KMS-11 (cell line): ENCODE results near the gene ZNF337.

Experiments used
- H2AFZ ChIP-seq: fragments of 200-600 bp; sonication (generic); 2 replicates; pipeline ENCODE4 v1.6.1; 2016; ENCODE audit warnings: antibody characterized with exemption, mixed run types, low read depth
- H3K27ac ChIP-seq: fragments of 200-600 bp; sonication (generic); 2 replicates; pipeline ENCODE4 v1.6.1; 2016; ENCODE audit warnings: mild to moderate bottlenecking, mixed run types
- H3K27me3 ChIP-seq: fragments of 200-600 bp; sonication (generic); 2 replicates; pipeline ENCODE4 v1.6.1; 2017; ENCODE audit warnings: mild to moderate bottlenecking, low read depth, mixed run types, moderate library complexity; ENCODE audit not compliant: insufficient read depth
- H3K36me3 ChIP-seq: fragments of 200-600 bp; sonication (generic); 2 replicates; pipeline ENCODE4 v1.6.1; 2017; ENCODE audit warnings: mild to moderate bottlenecking, mixed run types; ENCODE audit not compliant: insufficient read depth
- H3K4me1 ChIP-seq: fragments of 200-600 bp; sonication (generic); 2 replicates; pipeline ENCODE4 v1.6.1; 2016; ENCODE audit warnings: mild to moderate bottlenecking, low read depth, mixed run types; ENCODE audit not compliant: poor library complexity, severe bottlenecking
- H3K4me2 ChIP-seq: fragments of 200-600 bp; sonication (generic); 2 replicates; pipeline ENCODE4 v1.7.0; 2016; ENCODE audit warnings: mild to moderate bottlenecking, mixed run types
- H3K4me3 ChIP-seq: fragments of 200-600 bp; sonication (generic); IDR thresholded peaks from 2 replicates; pipeline ENCODE4 v1.6.1; 2017; ENCODE audit warnings: low read depth, low read length, mixed read lengths; ENCODE audit not compliant: insufficient read depth
- H3K79me2 ChIP-seq: fragments of 200-600 bp; sonication (generic); 2 replicates; pipeline ENCODE4 v1.6.1; 2016; ENCODE audit warnings: low read depth, mixed run types; ENCODE audit not compliant: insufficient read depth
- H3K9ac ChIP-seq: fragments of 200-600 bp; sonication (generic); 2 replicates; pipeline ENCODE4 v1.6.1; 2016; ENCODE audit warnings: mild to moderate bottlenecking, mixed run types
- H4K20me1 ChIP-seq: fragments of 200-600 bp; sonication (generic); 2 replicates; pipeline ENCODE4 v1.6.1; 2016; ENCODE audit warnings: mild to moderate bottlenecking, mixed run types; ENCODE audit not compliant: insufficient read depth
- TF ChIP-seq, protein P1 (sequence below): fragments of 200-600 bp; sonication (generic); conservative IDR thresholded peaks from 2 replicates; pipeline ENCODE4 v1.6.1; 2017; ENCODE audit warnings: low read depth, mild to moderate bottlenecking, antibody characterized with exemption, low read length, moderate library complexity, mixed read lengths

ZNF337 gene

GRCh38 chr20:25741088-25741487 is 44.4 kb upstream of the ZNF337 start:
- Histone ChIP-seq H3K4me2 (no peak overlapping the region), H3K27me3 (no peaks in the 10 kb centered on the region), H4K20me1 (no peaks in the 10 kb centered on the region), H3K36me3 (no peaks in the 10 kb centered on the region), H3K9ac (no peak overlapping the region), H2AFZ (no peak overlapping the region), H3K4me3 (no peak overlapping the region), H3K27ac (no peak overlapping the region), H3K79me2 (no peaks in the 10 kb centered on the region), H3K4me1 (no peaks in the 10 kb centered on the region)
- TF ChIP-seq, protein P1, sequence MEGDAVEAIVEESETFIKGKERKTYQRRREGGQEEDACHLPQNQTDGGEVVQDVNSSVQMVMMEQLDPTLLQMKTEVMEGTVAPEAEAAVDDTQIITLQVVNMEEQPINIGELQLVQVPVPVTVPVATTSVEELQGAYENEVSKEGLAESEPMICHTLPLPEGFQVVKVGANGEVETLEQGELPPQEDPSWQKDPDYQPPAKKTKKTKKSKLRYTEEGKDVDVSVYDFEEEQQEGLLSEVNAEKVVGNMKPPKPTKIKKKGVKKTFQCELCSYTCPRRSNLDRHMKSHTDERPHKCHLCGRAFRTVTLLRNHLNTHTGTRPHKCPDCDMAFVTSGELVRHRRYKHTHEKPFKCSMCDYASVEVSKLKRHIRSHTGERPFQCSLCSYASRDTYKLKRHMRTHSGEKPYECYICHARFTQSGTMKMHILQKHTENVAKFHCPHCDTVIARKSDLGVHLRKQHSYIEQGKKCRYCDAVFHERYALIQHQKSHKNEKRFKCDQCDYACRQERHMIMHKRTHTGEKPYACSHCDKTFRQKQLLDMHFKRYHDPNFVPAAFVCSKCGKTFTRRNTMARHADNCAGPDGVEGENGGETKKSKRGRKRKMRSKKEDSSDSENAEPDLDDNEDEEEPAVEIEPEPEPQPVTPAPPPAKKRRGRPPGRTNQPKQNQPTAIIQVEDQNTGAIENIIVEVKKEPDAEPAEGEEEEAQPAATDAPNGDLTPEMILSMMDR = no peak

- Histone ChIP-seq H3K27me3 (no peaks in the 10 kb centered on the region), H4K20me1 (no peaks in the 10 kb centered on the region), H3K4me2 (no peak overlapping the region), H2AFZ (no peak overlapping the region), H3K36me3 (no peaks in the 10 kb centered on the region), H3K79me2 (no peaks in the 10 kb centered on the region), H3K4me3 (no peak overlapping the region), H3K4me1 (no peaks in the 10 kb centered on the region), H3K27ac (no peak overlapping the region), H3K9ac (no peak overlapping the region)
- TF ChIP-seq, protein P1 = no peak
Measured at GRCh38 chr20:25739615-25740320, 43.1 kb upstream of the ZNF337 start.

GRCh38 chr20:25738198-25738597 is 41.5 kb upstream of the ZNF337 start:
- Histone ChIP-seq H2AFZ (no peak overlapping the region), H3K9ac (no peak overlapping the region), H3K4me2 (no peak overlapping the region), H4K20me1 (no peaks in the 10 kb centered on the region), H3K27ac (no peak overlapping the region), H3K27me3 (no peaks in the 10 kb centered on the region), H3K4me3 (no peak overlapping the region), H3K4me1 (no peaks in the 10 kb centered on the region), H3K79me2 (no peaks in the 10 kb centered on the region), H3K36me3 (no peaks in the 10 kb centered on the region)
- TF ChIP-seq, protein P1 = no peak

DNA sequence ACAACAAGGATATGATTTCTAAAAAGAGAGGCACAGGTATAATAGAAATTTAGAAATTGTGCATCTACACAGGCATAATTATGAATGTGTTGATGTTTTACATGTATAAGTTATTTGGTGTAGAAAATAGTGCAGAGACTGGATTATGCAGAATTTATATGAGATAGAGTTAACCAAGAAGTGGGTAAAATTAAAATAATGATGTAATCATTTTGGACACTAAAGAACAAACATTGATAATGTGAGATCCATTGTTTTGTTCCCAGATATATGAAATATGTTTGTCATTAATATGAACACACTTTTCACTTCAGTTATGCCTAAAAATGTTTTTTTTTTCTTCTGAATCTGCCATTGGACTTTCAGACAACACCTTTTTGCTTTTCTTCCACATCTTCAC is 37.2 kb upstream of the ZNF337 start:
- no peak overlapping the region for H2AFZ ChIP-seq
- no peak overlapping the region for H3K27ac ChIP-seq
- H3K36me3 ChIP-seq = no peaks in the 10 kb centered on the region
- no peak overlapping the region for H3K4me3 ChIP-seq
- H3K27me3 ChIP-seq = no peaks in the 10 kb centered on the region
- TF ChIP-seq, protein P1 = no peak
- H4K20me1 ChIP-seq = no peaks in the 10 kb centered on the region
- H3K9ac ChIP-seq = no peak overlapping the region
- no peaks in the 10 kb centered on the region for H3K79me2 ChIP-seq
- H3K4me1 ChIP-seq = no peaks in the 10 kb centered on the region
- no peak overlapping the region for H3K4me2 ChIP-seq
